Stimulated activated CD8-positive, alpha-beta memory T cell treated with anti-CD3 and anti-CD28 coated beads, Interleukin-4, amount 100 ng/mL, for 24 hours (primary cell): ENCODE measurements around the gene DHX32.

ENCODE experiments used
- DNase-seq: peaks from one replicate; pipeline ENCODE4 v3.0.0-alpha.2; 2020; ENCODE audit warnings: low read depth

The DHX32 gene

DNA sequence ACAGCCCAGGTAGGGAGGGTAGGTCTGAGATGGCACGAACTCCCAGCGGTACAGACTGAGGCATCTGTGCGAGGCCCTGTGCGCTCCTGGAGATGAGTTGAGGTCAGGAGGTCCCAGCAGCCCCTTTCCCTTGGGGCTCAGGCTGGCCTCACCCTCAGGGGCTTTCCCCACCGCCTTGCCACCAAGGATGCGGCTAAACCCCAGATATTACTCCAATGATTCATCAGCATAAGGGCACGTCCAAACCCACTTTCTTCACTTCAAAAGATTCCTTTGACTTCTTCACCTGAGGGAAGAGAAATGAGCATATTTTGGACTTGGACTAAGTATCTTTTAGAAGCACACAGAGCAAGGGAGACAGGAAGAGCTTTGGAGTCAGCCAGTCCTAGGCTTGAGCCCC lies 78.4 kb downstream of the DHX32 start:
- no peak for DNase-seq

DNA sequence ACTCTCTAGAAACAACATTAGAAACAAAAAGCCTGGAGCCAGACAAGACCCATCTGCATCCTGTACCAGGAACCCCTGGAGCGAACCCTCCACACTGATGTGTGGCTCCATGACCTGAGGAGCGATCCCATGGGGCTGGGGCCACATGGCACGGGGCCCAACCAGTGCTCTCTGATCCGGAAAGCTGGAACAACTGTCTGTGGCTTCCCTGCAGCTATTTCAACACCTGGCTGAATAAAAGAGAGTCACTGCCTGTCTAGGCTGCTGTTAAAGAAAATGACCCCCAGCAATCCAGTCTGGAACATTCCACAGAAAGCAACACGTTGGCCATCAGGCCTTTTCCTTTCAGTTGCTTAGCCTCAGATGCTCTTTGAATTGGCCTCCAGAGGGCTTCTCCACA lies 79.0 kb downstream of the DHX32 start:
- no peak for DNase-seq

DNA sequence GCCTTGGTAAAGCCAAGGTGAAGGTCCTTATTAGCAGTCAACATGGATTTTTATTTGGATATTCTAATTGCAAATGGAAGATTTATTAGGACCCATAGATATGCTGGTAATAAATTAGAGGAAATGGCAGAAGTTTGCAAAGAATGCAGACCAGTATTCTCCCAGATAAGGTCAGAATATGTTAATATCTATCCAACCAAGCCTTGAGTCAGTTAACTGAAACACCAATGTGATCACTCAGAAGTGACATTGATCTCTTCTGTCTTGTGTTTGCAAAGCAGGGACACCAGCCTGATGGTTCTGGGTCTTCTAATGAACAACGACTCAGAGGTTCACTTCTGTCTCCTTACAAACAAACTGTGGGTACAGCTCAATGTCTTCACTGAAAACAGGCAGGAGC lies 79.5 kb downstream of the DHX32 start:
- no peak for DNase-seq

DNA sequence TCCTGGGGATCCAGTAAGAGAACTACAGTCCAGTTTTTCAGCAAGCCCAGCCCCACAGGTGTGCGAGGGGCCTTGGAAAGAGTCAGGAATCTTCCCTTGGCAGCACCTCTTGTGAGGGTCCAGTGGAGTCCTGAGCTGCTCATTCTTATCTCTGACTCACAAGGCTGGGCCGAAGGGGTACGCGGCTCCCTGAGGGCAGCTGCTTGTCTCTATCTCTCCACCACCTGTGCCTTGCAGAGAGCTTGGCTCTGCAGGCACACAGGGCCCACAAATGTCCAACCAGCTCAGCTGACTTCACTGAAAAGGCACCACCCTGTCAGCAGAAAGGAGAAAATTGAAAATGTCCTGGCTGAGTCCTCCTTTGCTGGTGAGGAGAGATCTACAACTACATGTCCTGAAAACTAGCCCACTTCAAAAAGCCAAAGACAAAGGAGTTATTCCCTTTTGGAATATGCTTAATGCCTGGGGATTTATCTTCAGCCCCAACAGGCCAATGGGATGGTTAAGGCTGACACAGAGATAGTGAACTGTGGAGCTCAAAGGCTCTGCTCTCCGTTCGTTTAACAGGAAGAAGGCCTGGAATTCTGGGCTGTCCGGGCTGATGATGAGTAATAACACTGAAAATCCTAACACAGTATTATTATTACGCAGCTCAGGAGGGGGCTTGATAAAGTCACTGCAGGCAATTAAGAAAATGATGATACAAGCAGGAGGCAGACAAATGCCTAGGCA lies 81.5 kb downstream of the DHX32 start:
- no peak for DNase-seq

DNA sequence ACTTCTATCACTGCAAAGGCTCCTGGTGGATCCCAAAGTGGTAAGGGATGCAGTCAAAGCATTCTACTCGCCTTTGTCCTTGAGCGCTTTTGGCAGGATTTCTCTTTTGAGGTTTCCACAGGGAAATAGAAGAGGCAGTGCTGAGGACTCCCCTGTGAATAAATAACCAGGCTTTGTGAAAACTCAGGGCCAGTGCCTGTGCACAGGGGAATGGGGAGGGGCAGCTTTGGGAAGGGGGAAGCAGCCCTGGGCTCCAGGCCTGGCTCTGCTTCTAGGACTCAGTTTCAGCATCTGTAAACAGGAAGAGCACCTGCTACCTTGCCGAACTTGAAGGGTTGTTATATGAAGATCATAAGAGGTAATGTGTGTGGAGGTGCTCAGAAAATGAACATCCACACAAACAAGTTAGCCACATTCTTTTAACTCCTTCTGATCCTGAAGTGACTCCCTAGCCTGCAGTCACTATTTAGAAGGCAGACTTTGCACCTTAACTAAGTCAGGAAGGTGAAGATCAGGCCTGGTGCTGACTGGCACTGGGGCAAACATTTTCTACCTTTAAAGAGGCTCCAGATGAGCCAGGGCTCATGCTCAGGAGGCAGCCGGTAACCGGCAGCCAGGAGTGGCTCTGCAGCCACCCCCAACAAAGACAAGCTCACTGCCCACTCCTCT lies 83.0 kb downstream of the DHX32 start:
- DNase-seq, result no peak

DNA sequence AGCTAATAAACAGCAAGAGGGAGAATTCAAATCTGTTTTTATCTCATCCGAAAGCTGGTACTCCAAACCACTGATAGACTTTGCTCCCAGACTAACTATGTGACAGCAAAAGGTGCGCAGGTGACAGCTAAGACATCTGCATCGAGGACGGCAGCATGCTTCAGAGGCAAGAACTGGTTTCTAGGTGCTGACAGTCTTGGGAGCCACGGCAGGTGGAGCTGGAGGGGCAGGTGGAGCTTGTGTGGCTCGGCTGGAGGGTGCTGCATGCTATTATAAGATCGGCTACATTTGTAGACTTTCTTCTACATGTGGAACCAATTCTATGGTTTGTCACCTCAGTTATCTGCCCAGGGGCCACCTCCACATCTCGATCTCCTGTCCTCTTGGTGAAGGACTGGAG lies 83.7 kb downstream of the DHX32 start:
- no peak for DNase-seq

DNA sequence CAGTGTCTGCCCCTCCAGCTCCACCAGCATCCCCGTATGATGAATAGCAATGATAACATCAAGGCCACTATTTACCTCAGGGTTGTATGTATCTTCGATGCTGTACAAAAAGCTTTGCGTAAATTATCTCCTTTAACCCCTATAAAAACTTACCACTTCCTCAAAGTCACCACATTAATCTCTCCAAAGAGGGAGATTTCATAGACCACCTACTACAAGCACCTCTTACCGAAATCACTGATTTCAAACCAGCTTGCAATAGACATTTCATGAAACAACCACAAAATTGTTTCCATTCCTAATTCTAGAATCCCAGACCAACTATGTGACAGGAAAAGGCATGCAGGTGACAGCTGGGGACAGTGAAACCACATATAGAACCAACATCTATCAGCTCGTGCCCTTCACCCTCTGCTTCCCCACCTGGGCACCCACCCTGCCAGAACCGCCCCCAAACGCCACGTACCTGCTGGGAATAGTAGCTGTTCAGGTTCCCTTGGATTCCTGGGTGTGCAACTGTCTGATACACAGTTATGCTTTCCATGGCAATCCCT lies 85.4 kb downstream of the DHX32 start:
- no peak for DNase-seq

DNA sequence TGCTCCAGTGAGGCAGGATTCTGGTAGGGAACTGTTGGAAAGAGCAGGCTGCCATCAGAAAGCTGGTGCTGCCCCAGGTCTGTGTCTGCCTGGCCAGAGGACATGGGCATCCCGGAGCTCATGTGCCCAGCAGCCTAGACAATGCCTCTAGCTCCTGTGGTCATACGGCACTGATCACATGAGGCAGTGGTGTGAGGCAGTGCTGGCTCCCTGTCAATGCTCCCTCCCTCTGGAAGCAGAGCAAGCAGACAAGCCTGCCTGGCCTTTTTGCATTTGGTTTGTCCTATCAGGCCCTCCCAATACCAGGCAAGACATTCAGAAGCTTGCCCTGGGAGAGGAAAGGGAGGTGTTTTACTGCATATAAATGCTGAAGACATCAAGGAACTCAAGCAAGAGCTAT lies 86.0 kb downstream of the DHX32 start:
- no peak for DNase-seq

DNA sequence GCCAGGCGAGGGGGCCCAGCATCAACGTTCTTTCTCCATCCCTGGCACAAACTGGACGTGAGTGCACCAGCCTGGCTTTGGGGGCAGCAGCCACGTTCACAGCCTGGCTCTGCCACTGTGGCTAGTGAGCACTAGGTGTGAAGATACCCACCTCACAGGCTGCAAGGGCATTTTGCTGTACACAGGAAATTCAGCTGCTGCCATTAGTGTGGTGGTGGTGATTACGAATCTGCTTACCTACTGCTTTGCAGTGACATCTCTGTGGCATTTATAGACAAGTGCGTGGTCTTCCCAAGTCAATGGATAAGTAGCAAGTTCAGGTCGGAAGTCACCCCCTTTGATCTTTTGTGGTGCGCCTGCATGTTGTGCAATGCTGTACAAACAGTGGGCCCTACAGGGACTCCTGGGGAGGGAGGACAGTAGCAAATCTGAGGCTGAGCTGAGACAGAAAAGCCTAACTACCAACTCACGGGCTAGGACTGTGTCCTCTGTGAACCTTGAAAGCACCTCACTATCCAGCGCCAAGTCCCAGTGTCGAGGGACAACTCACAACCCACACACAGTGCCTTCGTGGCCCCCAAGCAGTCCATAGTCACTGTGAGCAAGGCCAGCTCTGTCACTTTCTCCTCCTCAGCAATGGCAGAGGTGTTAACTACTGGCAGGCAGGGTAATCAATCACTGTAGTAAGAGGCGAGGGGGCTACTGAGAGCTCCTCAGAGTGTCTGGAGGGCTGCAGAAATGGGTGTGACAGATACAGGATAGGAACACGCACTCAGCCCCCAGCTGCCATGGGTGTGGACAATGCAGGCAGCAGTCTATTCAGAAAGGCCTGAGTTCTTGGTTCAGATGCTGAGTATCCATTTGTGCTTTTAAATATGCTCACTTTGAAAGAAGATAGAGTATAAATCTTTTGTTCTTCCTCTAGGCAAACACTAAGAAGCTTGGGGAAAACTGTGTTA lies 88.5 kb downstream of the DHX32 start:
- no peak for DNase-seq

DNA sequence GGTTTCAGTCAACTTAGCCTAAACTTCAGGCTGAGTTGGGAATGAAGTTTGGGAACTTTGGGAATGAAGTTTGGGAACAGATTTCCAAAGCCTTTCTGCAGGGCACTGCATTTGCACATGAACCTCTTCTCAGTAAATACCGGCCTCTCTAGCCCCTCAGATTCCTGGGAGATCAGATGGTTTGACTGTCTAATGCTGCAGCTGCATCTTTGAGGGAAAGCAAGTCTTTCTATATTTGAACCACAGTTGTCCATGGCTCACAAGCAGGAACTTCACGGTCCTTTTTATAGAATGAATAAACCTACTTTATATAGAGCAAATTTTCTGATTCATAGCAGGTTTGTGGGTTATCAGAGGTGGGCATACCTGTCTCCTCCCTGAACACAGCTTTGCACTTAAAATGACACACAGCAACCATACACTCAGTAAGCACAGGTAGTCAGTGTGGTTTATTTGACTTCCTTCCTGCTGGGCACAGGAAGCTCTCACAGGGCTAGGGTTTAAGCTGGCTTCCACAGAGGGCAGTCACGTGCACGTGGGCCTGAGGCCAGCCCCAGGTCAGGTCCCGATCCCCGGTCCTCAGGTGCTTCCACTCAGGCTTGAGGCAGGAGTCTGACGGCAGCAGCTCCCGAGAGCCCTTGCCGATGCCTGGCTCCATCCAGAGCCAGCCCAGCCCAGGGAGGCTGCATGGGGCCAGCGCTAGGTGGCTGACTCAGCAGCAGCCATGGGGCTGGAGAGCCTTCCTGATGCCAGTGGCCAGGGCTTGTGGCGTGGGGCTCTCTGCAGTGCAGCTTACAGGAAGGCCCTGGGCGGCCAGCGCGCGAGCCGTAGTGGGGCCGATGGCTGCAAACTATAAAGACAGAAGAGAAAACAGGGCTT lies 92.7 kb downstream of the DHX32 start:
- DNase-seq, result no peak
